Measurements from ENCODE around the gene MSLN. TPM values are rescaled to one million over a fixed set of nuclear protein-coding genes. Genes with fewer than 3 reads are reported as not detected.
A peak's percentile ranks its signal among the peaks of the same experiment; 100 is the strongest.

Gene MSLN
- total and polyA plus RNA-seq, 9 of the 15 experiments (the other 6 are each of a cell fraction or from before 2014, with no cell fraction given): not detected

DNA sequence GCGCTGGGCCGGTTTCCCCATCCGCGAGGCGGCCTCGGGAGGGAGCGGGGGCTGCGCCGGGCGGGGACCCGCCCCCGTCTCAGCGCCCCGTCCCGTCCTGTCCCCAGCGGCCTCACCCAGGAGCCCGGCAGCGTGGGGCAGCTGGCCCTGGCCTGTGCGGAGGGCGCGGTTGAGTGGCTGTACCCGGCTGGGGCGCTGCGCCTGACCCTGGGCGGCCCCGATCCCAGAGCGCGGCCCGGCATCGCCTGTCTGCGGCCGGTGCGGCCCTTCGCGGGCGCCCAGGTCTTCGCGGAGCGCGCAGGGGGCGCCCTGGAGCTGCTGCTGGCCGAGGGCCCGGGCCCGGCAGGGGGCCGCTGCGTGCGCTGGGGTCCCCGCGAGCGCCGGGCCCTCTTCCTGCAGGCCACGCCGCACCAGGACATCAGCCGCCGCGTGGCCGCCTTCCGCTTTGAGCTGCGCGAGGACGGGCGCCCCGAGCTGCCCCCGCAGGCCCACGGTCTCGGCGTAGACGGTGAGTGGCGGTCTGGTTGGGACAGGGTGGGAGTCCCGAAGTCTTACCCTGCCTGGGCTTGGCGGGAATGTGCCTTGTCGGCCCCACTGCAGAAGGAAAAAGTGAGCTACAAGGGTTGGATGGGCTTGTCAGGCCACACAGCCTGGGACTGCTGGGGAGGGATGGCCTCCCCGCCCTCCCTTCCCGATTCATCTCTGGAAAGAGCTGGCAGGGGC lies 44.9 kb upstream of the MSLN start (continued):
- TF ChIP-seq, protein P1, sequence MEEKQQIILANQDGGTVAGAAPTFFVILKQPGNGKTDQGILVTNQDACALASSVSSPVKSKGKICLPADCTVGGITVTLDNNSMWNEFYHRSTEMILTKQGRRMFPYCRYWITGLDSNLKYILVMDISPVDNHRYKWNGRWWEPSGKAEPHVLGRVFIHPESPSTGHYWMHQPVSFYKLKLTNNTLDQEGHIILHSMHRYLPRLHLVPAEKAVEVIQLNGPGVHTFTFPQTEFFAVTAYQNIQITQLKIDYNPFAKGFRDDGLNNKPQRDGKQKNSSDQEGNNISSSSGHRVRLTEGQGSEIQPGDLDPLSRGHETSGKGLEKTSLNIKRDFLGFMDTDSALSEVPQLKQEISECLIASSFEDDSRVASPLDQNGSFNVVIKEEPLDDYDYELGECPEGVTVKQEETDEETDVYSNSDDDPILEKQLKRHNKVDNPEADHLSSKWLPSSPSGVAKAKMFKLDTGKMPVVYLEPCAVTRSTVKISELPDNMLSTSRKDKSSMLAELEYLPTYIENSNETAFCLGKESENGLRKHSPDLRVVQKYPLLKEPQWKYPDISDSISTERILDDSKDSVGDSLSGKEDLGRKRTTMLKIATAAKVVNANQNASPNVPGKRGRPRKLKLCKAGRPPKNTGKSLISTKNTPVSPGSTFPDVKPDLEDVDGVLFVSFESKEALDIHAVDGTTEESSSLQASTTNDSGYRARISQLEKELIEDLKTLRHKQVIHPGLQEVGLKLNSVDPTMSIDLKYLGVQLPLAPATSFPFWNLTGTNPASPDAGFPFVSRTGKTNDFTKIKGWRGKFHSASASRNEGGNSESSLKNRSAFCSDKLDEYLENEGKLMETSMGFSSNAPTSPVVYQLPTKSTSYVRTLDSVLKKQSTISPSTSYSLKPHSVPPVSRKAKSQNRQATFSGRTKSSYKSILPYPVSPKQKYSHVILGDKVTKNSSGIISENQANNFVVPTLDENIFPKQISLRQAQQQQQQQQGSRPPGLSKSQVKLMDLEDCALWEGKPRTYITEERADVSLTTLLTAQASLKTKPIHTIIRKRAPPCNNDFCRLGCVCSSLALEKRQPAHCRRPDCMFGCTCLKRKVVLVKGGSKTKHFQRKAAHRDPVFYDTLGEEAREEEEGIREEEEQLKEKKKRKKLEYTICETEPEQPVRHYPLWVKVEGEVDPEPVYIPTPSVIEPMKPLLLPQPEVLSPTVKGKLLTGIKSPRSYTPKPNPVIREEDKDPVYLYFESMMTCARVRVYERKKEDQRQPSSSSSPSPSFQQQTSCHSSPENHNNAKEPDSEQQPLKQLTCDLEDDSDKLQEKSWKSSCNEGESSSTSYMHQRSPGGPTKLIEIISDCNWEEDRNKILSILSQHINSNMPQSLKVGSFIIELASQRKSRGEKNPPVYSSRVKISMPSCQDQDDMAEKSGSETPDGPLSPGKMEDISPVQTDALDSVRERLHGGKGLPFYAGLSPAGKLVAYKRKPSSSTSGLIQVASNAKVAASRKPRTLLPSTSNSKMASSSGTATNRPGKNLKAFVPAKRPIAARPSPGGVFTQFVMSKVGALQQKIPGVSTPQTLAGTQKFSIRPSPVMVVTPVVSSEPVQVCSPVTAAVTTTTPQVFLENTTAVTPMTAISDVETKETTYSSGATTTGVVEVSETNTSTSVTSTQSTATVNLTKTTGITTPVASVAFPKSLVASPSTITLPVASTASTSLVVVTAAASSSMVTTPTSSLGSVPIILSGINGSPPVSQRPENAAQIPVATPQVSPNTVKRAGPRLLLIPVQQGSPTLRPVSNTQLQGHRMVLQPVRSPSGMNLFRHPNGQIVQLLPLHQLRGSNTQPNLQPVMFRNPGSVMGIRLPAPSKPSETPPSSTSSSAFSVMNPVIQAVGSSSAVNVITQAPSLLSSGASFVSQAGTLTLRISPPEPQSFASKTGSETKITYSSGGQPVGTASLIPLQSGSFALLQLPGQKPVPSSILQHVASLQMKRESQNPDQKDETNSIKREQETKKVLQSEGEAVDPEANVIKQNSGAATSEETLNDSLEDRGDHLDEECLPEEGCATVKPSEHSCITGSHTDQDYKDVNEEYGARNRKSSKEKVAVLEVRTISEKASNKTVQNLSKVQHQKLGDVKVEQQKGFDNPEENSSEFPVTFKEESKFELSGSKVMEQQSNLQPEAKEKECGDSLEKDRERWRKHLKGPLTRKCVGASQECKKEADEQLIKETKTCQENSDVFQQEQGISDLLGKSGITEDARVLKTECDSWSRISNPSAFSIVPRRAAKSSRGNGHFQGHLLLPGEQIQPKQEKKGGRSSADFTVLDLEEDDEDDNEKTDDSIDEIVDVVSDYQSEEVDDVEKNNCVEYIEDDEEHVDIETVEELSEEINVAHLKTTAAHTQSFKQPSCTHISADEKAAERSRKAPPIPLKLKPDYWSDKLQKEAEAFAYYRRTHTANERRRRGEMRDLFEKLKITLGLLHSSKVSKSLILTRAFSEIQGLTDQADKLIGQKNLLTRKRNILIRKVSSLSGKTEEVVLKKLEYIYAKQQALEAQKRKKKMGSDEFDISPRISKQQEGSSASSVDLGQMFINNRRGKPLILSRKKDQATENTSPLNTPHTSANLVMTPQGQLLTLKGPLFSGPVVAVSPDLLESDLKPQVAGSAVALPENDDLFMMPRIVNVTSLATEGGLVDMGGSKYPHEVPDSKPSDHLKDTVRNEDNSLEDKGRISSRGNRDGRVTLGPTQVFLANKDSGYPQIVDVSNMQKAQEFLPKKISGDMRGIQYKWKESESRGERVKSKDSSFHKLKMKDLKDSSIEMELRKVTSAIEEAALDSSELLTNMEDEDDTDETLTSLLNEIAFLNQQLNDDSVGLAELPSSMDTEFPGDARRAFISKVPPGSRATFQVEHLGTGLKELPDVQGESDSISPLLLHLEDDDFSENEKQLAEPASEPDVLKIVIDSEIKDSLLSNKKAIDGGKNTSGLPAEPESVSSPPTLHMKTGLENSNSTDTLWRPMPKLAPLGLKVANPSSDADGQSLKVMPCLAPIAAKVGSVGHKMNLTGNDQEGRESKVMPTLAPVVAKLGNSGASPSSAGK (IDR thresholded peaks at IDR 0.05): peak; percentile 33; the same call in 1 of the 2 replicates
- TF ChIP-seq GABPA (tag; conservative IDR thresholded peaks at IDR 0.05; ENCODE audit: low read depth) (0 out of 2 replicates have a peak, but pooled peaks have one; percentile 35), ZFX (CRISPR knock-in tag; IDR thresholded peaks at IDR 0.05) (peak; percentile 55), POLR3G (IDR thresholded peaks at IDR 0.05; ENCODE audit: extremely low read depth, insufficient read length, insufficient replicate concordance) (no peak), L3MBTL2 (IDR thresholded peaks at IDR 0.05) (peak; percentile 84), YY1 (IDR thresholded peaks at IDR 0.05; ENCODE audit: borderline replicate concordance in 1 of 3, control insufficient read depth in 1 of 3, extremely low read depth in 1 of 3, insufficient read depth in 3 of 3, insufficient read length in 1 of 3, insufficient replicate concordance in 2 of 3, low read depth in 1 of 3, low read length in 2 of 3) (peak in 1 of 3 experiments; percentile 34), OTX1 (CRISPR knock-in tag; IDR thresholded peaks at IDR 0.05) (no peak), MTA3 (IDR thresholded peaks at IDR 0.05; ENCODE audit: borderline replicate concordance) (peak; percentile 42; the same call in 1 of the 2 replicates), SMARCA4 (IDR thresholded peaks at IDR 0.05) (no peak)
- TF ChIP-seq, protein P2, sequence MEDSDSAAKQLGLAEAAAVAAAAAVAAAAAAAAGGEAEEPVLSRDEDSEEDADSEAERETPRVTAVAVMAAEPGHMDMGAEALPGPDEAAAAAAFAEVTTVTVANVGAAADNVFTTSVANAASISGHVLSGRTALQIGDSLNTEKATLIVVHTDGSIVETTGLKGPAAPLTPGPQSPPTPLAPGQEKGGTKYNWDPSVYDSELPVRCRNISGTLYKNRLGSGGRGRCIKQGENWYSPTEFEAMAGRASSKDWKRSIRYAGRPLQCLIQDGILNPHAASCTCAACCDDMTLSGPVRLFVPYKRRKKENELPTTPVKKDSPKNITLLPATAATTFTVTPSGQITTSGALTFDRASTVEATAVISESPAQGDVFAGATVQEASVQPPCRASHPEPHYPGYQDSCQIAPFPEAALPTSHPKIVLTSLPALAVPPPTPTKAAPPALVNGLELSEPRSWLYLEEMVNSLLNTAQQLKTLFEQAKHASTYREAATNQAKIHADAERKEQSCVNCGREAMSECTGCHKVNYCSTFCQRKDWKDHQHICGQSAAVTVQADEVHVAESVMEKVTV (CRISPR knock-in tag; IDR thresholded peaks at IDR 0.05): no peak
- TF ChIP-seq, protein P3, sequence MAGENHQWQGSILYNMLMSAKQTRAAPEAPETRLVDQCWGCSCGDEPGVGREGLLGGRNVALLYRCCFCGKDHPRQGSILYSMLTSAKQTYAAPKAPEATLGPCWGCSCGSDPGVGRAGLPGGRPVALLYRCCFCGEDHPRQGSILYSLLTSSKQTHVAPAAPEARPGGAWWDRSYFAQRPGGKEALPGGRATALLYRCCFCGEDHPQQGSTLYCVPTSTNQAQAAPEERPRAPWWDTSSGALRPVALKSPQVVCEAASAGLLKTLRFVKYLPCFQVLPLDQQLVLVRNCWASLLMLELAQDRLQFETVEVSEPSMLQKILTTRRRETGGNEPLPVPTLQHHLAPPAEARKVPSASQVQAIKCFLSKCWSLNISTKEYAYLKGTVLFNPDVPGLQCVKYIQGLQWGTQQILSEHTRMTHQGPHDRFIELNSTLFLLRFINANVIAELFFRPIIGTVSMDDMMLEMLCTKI (IDR thresholded peaks at IDR 0.05; ENCODE audit: partially characterized antibody): no peak
